Activated CD8-positive, alpha-beta memory T cell treated with anti-CD3 and anti-CD28 coated beads, Interleukin-2, amount 10 ng/mL, durations not matched to agents 7 days and 5 days (primary cell): ENCODE measurements around the gene FGB. TPM values are rescaled to one million over a fixed set of nuclear protein-coding genes. Genes with fewer than 3 reads are reported as not detected.

ENCODE experiments used
- total RNA-seq, 2 experiments: library from RNA; stranded (reverse); gene quantifications; one replicate each; pipeline ENCODE4 v1.2.3, GENCODE V29; 2021

The FGB gene
- total RNA-seq, 2 experiments from 2014 or later, result not detected

Other genes with a start within 250 kb of the FGB start
- gene DCHS2, start 71.2 kb upstream of the FGB start, total RNA-seq, result not detected
- gene PLRG1, start 12.6 kb upstream of the FGB start, total RNA-seq, result 10 to 100 TPM; 64.0 to 91.8 TPM
- gene FGA, start 27.7 kb downstream of the FGB start, total RNA-seq, result not detected
- gene FGG, start 49.6 kb downstream of the FGB start, total RNA-seq, result not detected
- gene LRAT, start 181.0 kb downstream of the FGB start, total RNA-seq, result not detected
- not detected for gene RBM46, start 218.3 kb downstream of the FGB start, total RNA-seq